H1 (cell line): ENCODE data around the gene ATOH8. TPM values are rescaled to one million over a fixed set of nuclear protein-coding genes. Genes with fewer than 3 reads are reported as not detected.

Source experiments
- CTCF ChIA-PET: fragments of 300-600 bp; sonication (Branson Sonifier 250); formaldehyde crosslinking; loops from one replicate; lab custom pipeline; 2021; ENCODE audit not compliant: partially characterized antibody; lab: Charles Lee
- POLR2A ChIA-PET: fragments of 300-600 bp; sonication (Branson Sonifier 250); formaldehyde crosslinking; loops from one replicate; lab custom pipeline; 2021; ENCODE audit warnings: inconsistent platforms; ENCODE audit not compliant: partially characterized antibody; lab: Charles Lee
- DNase-seq, 2 experiments: peaks; one replicate each; pipeline versions ENCODE4 v3.0.0 to v3.0.0-alpha.2; 2010 to 2022; ENCODE audit warnings: low spot score in 2 of 2, low read depth in 1 of 2, mixed read lengths in 1 of 2
- FAIRE-seq: peaks from 2 replicates; lab custom pipeline; 2011; peaks lifted over from hg19 to GRCh38; lab: Jason Lieb, UNC
- H2AFZ ChIP-seq: 2 replicates; pipeline ENCODE4 v1.8.1; 2012; ENCODE audit warnings: low read length, inconsistent platforms
- H2AK5ac ChIP-seq: 2 replicates; pipeline ENCODE4 v1.6.1; 2013; ENCODE audit warnings: low read depth, low read length
- H2BK120ac ChIP-seq: replicated peaks from 2 replicates; pipeline ENCODE3; 2013; ENCODE audit warnings: low read depth, low read length, inconsistent platforms
- H2BK12ac ChIP-seq: 2 replicates; pipeline ENCODE4 v1.6.1; 2013; ENCODE audit warnings: low read depth, low read length
- H2BK15ac ChIP-seq: 2 replicates; pipeline ENCODE4 v1.6.1; 2013; ENCODE audit warnings: low read length
- H2BK20ac ChIP-seq: 2 replicates; pipeline ENCODE4 v1.6.1; 2013; ENCODE audit warnings: low read length
- H2BK5ac ChIP-seq: 2 replicates; pipeline ENCODE4 v1.6.1; 2013; ENCODE audit warnings: low read depth, low read length
- H3K14ac ChIP-seq: 2 replicates; pipeline ENCODE4 v1.6.1; 2013; ENCODE audit warnings: inconsistent platforms; ENCODE audit not compliant: insufficient read length
- H3K18ac ChIP-seq: 2 replicates; pipeline ENCODE4 v1.6.1; 2013; ENCODE audit warnings: low read length; ENCODE audit errors: extremely low read depth
- H3K23ac ChIP-seq: 2 replicates; pipeline ENCODE4 v1.6.1; 2013; ENCODE audit warnings: inconsistent platforms; ENCODE audit not compliant: insufficient read length
- H3K23me2 ChIP-seq: 2 replicates; pipeline ENCODE4 v1.6.1; 2013; ENCODE audit warnings: low read depth, low read length
- H3K27ac ChIP-seq: 2 replicates; pipeline ENCODE4 v1.6.1; 2011; ENCODE audit warnings: low read depth, low read length, inconsistent platforms
- H3K27me3 ChIP-seq, 4 experiments: replicated peaks in 1 of 4; 1 replicate in 1 of 4; 2 replicates in 3 of 4; pipeline versions ENCODE4 v1.6.1 to v1.8.1; 2011 to 2013; ENCODE audit warnings: low read length in 3 of 4, mild to moderate bottlenecking in 3 of 4, inconsistent platforms in 2 of 4, mixed read lengths in 2 of 4, moderate library complexity in 1 of 4; ENCODE audit not compliant: control insufficient read depth in 3 of 4, insufficient read depth in 3 of 4; ENCODE audit errors: extremely low read depth in 1 of 4
- H3K36me3 ChIP-seq, 4 experiments: 2 replicates each; pipeline versions ENCODE4 v1.6.1 to v1.8.1; 2011 to 2013; ENCODE audit warnings: mild to moderate bottlenecking in 4 of 4, low read length in 3 of 4, moderate library complexity in 2 of 4, control low read depth in 1 of 4, inconsistent platforms in 1 of 4; ENCODE audit not compliant: insufficient read depth in 4 of 4, control insufficient read depth in 2 of 4
- H3K4ac ChIP-seq: replicated peaks from 2 replicates; pipeline ENCODE3; 2013; ENCODE audit warnings: low read length, low read depth, mixed read lengths, inconsistent platforms; ENCODE audit not compliant: insufficient read length
- H3K4me1 ChIP-seq, 4 experiments: replicated peaks in 1 of 4; 1 replicate in 1 of 4; 2 replicates in 3 of 4; pipeline versions ENCODE4 v1.6.1 to v1.8.1; 2011 to 2013; ENCODE audit warnings: low read length in 3 of 4, inconsistent platforms in 2 of 4, mixed read lengths in 1 of 4; ENCODE audit not compliant: insufficient read depth in 4 of 4, control insufficient read depth in 3 of 4
- H3K4me2 ChIP-seq, 2 experiments: 2 replicates each; pipeline versions ENCODE4 v1.6.1 to v1.8.1; 2011 to 2013; ENCODE audit warnings: low read depth in 2 of 2, low read length in 2 of 2, control low read depth in 1 of 2, inconsistent platforms in 1 of 2, mild to moderate bottlenecking in 1 of 2; ENCODE audit not compliant: insufficient read depth in 1 of 2
- H3K4me3 ChIP-seq, 4 experiments: fragments of 200-600, 300-600 bp in 1 of 4; sonication (generic), shearing (Covaris generic), sonication (Bioruptor Twin) in 1 of 4; 2 replicates each; pipeline versions ENCODE4 v1.5.1 to v1.8.1; 2011 to 2016; ENCODE audit warnings: low read length in 4 of 4, low read depth in 3 of 4, control low read depth in 2 of 4, inconsistent platforms in 2 of 4, mild to moderate bottlenecking in 2 of 4, mixed read lengths in 1 of 4, moderate library complexity in 1 of 4; ENCODE audit not compliant: insufficient read depth in 2 of 4; ENCODE audit errors: extremely low read depth in 1 of 4
- H3K56ac ChIP-seq: replicated peaks from 2 replicates; pipeline ENCODE3; 2013; ENCODE audit warnings: low read depth, mild to moderate bottlenecking, mixed read lengths, low read length, inconsistent platforms; ENCODE audit not compliant: insufficient read length
- H3K79me1 ChIP-seq: 2 replicates; pipeline ENCODE4 v1.6.1; 2013; ENCODE audit warnings: low read depth, low read length, control low read depth
- H3K79me2 ChIP-seq, 2 experiments: 2 replicates each; pipeline versions ENCODE4 v1.6.1 to v1.8.1; 2012 to 2013; ENCODE audit warnings: low read length in 2 of 2, mild to moderate bottlenecking in 2 of 2, inconsistent platforms in 1 of 2; ENCODE audit not compliant: insufficient read depth in 2 of 2, control insufficient read depth in 1 of 2
- H3K9ac ChIP-seq, 4 experiments: replicated peaks in 1 of 4; 1 replicate in 1 of 4; 2 replicates in 3 of 4; pipeline versions ENCODE4 v1.6.1 to v1.8.1; 2011 to 2013; ENCODE audit warnings: low read depth in 3 of 4, low read length in 3 of 4, control low read depth in 2 of 4, mild to moderate bottlenecking in 2 of 4, moderate library complexity in 2 of 4, inconsistent platforms in 1 of 4; ENCODE audit errors: extremely low read depth in 1 of 4
- H3K9me3 ChIP-seq, 2 experiments: 2 replicates each; pipeline versions ENCODE4 v1.6.1 to v1.8.1; 2012 to 2013; ENCODE audit warnings: mild to moderate bottlenecking in 2 of 2, moderate library complexity in 2 of 2, control low read depth in 1 of 2, inconsistent platforms in 1 of 2, low read depth in 1 of 2, low read length in 1 of 2, mixed read lengths in 1 of 2; ENCODE audit not compliant: insufficient read depth in 2 of 2
- H4K20me1 ChIP-seq, 2 experiments: replicated peaks in 1 of 2; 2 replicates each; pipeline versions ENCODE3 to v1.8.1; 2011 to 2013; ENCODE audit warnings: inconsistent platforms in 2 of 2, low read length in 2 of 2, mild to moderate bottlenecking in 1 of 2; ENCODE audit not compliant: insufficient read depth in 2 of 2, control insufficient read depth in 1 of 2
- H4K5ac ChIP-seq: 2 replicates; pipeline ENCODE4 v1.6.1; 2013; ENCODE audit warnings: low read length, low read depth, mixed read lengths, inconsistent platforms; ENCODE audit not compliant: insufficient read length
- H4K8ac ChIP-seq: 2 replicates; pipeline ENCODE4 v1.8.0; 2013; ENCODE audit warnings: mild to moderate bottlenecking, moderate library complexity, low read length, inconsistent platforms; ENCODE audit not compliant: insufficient read depth; ENCODE audit errors: extremely low read depth
- H4K91ac ChIP-seq: replicated peaks from 2 replicates; pipeline ENCODE3; 2013; ENCODE audit warnings: low read length, mixed read lengths, inconsistent platforms; ENCODE audit not compliant: insufficient read length
- BACH1 ChIP-seq: IDR thresholded peaks from 2 replicates; pipeline ENCODE4 v1.6.1; 2012; ENCODE audit warnings: low read length, improper control_type of control experiment
- CBX8 ChIP-seq: fragments of 300-800, 300-1000 bp; sonication (generic); IDR thresholded peaks from 2 replicates; pipeline ENCODE4 v1.7.1; 2016; ENCODE audit warnings: low read depth, low read length, borderline replicate concordance
- CHD1 ChIP-seq: IDR thresholded peaks from 2 replicates; pipeline ENCODE4 v1.6.1; 2012; ENCODE audit warnings: low read depth, low read length, improper control_type of control experiment
- EZH2 ChIP-seq: fragments of 200-600 bp; sonication (generic); IDR thresholded peaks from 2 replicates; pipeline ENCODE4 v1.7.1; 2012; ENCODE audit warnings: low read depth, mild to moderate bottlenecking, moderate library complexity, low read length, inconsistent platforms; ENCODE audit not compliant: severe bottlenecking
- GTF2F1 ChIP-seq: IDR thresholded peaks from 2 replicates; pipeline ENCODE4 v1.6.1; 2012; ENCODE audit warnings: low read depth, low read length, improper control_type of control experiment, borderline replicate concordance
- JUN ChIP-seq: IDR thresholded peaks from 2 replicates; pipeline ENCODE4 v1.6.1; 2011; ENCODE audit warnings: low read depth, mild to moderate bottlenecking, improper control_type of control experiment, low read length
- POLR2A ChIP-seq, 2 experiments: IDR thresholded peaks; 1 replicate in 1 of 2; 2 replicates in 1 of 2; pipeline ENCODE4 v1.6.1; 2011; ENCODE audit warnings: low read depth in 2 of 2, low read length in 2 of 2, mild to moderate bottlenecking in 2 of 2; ENCODE audit errors: control extremely low read depth in 1 of 2
- SUZ12 ChIP-seq: fragments of 200-600 bp; sonication (generic); IDR thresholded peaks from 2 replicates; pipeline ENCODE4 v1.6.1; 2012; ENCODE audit warnings: mild to moderate bottlenecking, inconsistent platforms, low read length, moderate library complexity, mixed read lengths
- TBP ChIP-seq: IDR thresholded peaks from 2 replicates; pipeline ENCODE4 v1.6.1; 2011; ENCODE audit warnings: low read depth, low read length, improper control_type of control experiment
- TEAD4 ChIP-seq: IDR thresholded peaks from 2 replicates; pipeline ENCODE4 v1.6.1; 2012; ENCODE audit warnings: low read depth, low read length, inconsistent platforms, mixed read lengths
- YY1 ChIP-seq: IDR thresholded peaks from 2 replicates; pipeline ENCODE4 v1.6.1; 2011; ENCODE audit warnings: low read depth, mild to moderate bottlenecking, low read length
- ZNF274 ChIP-seq: IDR thresholded peaks from 2 replicates; pipeline ENCODE4 v1.7.0; 2012; ENCODE audit warnings: low read length, borderline replicate concordance; ENCODE audit errors: extremely low read depth
- WGBS, 2 experiments: shearing (Covaris generic) in 1 of 2; methylation state at CpG; one replicate each; pipeline versions ENCODE4 v1.1.6 to v1.1.7; 2013 to 2015; ENCODE audit warnings: low lambda C conversion rate in 2 of 2, mixed read lengths in 2 of 2, inconsistent platforms in 1 of 2, low coverage in 1 of 2, missing lambda C conversion rate in 1 of 2; ENCODE audit not compliant: insufficient replicate concordance in 2 of 2, insufficient coverage in 1 of 2, insufficient read length in 1 of 2; ENCODE audit errors: extremely low coverage in 1 of 2, missing lambda C conversion rate in 1 of 2; 5-methylcytosine and 5-hydroxymethylcytosine counted together
- polyA plus RNA-seq, 7 experiments: library from polyadenylated mRNA; depleted of rRNA in 3 of 7; stranded (reverse) in 5 of 7; unstranded in 2 of 7; fragments of >200 nt in 5 of 7; fragments of 200-250 nt in 2 of 7; gene quantifications; 1 replicate in 5 of 7; 2 replicates in 1 of 7; 4 replicates in 1 of 7; pipeline versions ENCODE4 v1.2.1 to v1.2.3, GENCODE V29; 2011 to 2013; ENCODE audit warnings: missing spikeins in 2 of 7, mixed read lengths in 2 of 7
- total RNA-seq: library from RNA; stranded (reverse); fragmentation: NEBNext Ultra II Directional; extraction: Animal tissue kit (Norgen Biotek cat#: 25700); gene quantifications from 2 replicates; pipeline ENCODE4 v1.2.1, GENCODE V29; 2021
- TF ChIP-seq, protein P1 (sequence below): IDR thresholded peaks from 2 replicates; pipeline ENCODE4 v1.6.1; 2011; ENCODE audit warnings: low read length, improper control_type of control experiment

Gene ATOH8
- total and polyA plus RNA-seq, 2 of the 8 experiments (the other 6 are each of a cell fraction or from before 2014, with no cell fraction given), result 0.50 to 0.53 TPM

DNA sequence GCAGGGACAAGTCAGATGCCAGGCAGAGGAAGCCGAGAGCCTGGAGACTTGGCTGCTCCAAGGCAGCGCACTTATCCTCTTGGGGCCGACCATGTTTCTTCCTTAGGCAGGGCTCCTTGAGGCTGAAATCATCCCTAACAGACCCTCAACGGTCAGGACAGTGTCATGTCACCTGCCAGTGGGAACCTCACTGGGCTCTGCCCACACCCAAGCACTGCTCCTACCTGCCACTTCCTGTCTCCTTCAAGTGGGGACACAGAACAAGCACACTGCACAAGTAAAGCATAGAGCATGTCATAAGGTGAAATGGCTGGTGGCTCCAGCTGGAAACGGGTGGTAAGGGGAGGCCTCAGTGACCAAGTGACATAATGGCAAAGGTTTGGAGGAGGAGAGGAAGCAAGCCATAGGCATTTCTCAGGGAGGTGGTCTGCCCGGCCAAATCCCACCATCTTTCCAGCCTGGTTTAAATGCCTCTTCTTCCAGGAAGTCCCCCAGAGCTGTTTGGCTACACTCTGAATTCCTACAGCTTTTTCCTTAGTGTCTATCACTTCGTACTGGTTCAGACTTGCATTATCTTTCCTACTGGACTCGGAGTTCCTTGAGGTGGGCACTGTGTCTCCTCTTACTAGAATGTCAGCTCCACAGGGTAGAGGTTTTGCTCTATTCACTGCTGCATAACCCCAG, 7.3 kb upstream of the ATOH8 start:
- ChIA-PET CTCF (interaction anchor here (0.7 to 47.8 kb wide), 10 partner anchors 17 to 141 kb away, joined by 3 to 986 read pairs (median 5); no protein-coding TSS in a partner anchor), POLR2A (no interaction called here)
- Histone ChIP-seq H4K8ac (no peak overlapping the region), H3K4me2 (no peak overlapping the region), H2AK5ac (no peak overlapping the region), H2BK5ac (no peak overlapping the region), H4K91ac (no peak overlapping the region), H3K4me3 (no peak overlapping the region), H2BK12ac (peak overlapping the region; percentile 44; the same call in 1 of the 2 replicates), H3K27me3 (peaks cover 7 to 16% (median 11%) of the 10 kb centered on the region in 4 experiments), H3K4ac (no peak overlapping the region), H3K4me1 (peaks cover 0 to 9% (median 4%) of the 10 kb centered on the region in 4 experiments; a peak in 3 of 7 replicates), H4K20me1 (no peaks in the 10 kb centered on the region), H2BK15ac (no peak overlapping the region), H3K79me1 (no peaks in the 10 kb centered on the region), H3K79me2 (no peaks in the 10 kb centered on the region), H4K5ac (no peak overlapping the region), H3K56ac (no peak overlapping the region), H3K27ac (no peak overlapping the region), H3K23ac (no peak overlapping the region), H2BK120ac (no peak overlapping the region), H3K9me3 (no peaks in the 10 kb centered on the region), H3K36me3 (no peaks in the 10 kb centered on the region), H3K18ac (no peak overlapping the region), H2BK20ac (no peak overlapping the region), H3K23me2 (no peaks in the 10 kb centered on the region; the same call in 1 of the 2 replicates), H3K9ac (no peak overlapping the region), H3K14ac (no peak overlapping the region), H2AFZ (no peak overlapping the region)
- FAIRE-seq (no peak), DNase-seq (no peak)
- WGBS, 2 experiments, result 86% methylated on average over 8 of the region's 8 CpGs; no CpG with 5 or more reads in 1 of the 2 experiments
- no peak for TF ChIP-seq GTF2F1
- no peak for TF ChIP-seq BACH1
- no peak for TF ChIP-seq CHD1
- TF ChIP-seq EZH2, result no peak
- no peak for TF ChIP-seq YY1
- TF ChIP-seq, protein P1, sequence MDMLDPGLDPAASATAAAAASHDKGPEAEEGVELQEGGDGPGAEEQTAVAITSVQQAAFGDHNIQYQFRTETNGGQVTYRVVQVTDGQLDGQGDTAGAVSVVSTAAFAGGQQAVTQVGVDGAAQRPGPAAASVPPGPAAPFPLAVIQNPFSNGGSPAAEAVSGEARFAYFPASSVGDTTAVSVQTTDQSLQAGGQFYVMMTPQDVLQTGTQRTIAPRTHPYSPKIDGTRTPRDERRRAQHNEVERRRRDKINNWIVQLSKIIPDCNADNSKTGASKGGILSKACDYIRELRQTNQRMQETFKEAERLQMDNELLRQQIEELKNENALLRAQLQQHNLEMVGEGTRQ, result no peak
- no peak for TF ChIP-seq TEAD4
- no peak for TF ChIP-seq POLR2A (IDR thresholded peaks at IDR 0.05; ENCODE audit: control extremely low read depth in 1 of 2, low read depth in 2 of 2, low read length in 2 of 2)
- TF ChIP-seq TBP, result no peak
- no peak for TF ChIP-seq SUZ12
- TF ChIP-seq ZNF274, result no peak
- TF ChIP-seq CBX8, result no peak
- no peak for TF ChIP-seq JUN
